Smooth muscle cell (in vitro differentiated cells): ENCODE data around the gene KPNA2. TPM values are rescaled to one million over a fixed set of nuclear protein-coding genes. Genes with fewer than 3 reads are reported as not detected.

Source experiments
- DNase-seq: peaks from one replicate; lab custom pipeline; 2025; ENCODE audit not compliant: unreplicated experiment; lab: John Stamatoyannopoulos, UW
- H2AFZ ChIP-seq: fragments of 200-600 bp; sonication (generic); 2 replicates; pipeline ENCODE4 v1.6.0; 2016; ENCODE audit warnings: antibody characterized with exemption, low read depth, mild to moderate bottlenecking
- H3F3A ChIP-seq: fragments of 200-600 bp; sonication (generic); 2 replicates; pipeline ENCODE4 v1.6.0; 2017; ENCODE audit warnings: antibody characterized with exemption, low read depth
- H3K27ac ChIP-seq: fragments of 200-600 bp; sonication (generic); 2 replicates; pipeline ENCODE4 v1.5.1; 2016; ENCODE audit warnings: low read depth, mild to moderate bottlenecking
- H3K27me3 ChIP-seq: fragments of 200-600 bp; sonication (generic); 2 replicates; pipeline ENCODE4 v1.6.1; 2016; ENCODE audit warnings: low read depth, mild to moderate bottlenecking
- H3K36me3 ChIP-seq: fragments of 200-600 bp; sonication (generic); 2 replicates; pipeline ENCODE4 v1.5.1; 2016; ENCODE audit warnings: low read depth
- H3K4me1 ChIP-seq: fragments of 200-600 bp; sonication (generic); 2 replicates; pipeline ENCODE4 v1.5.1; 2016; ENCODE audit warnings: low read depth
- H3K4me2 ChIP-seq: fragments of 200-600 bp; sonication (generic); 2 replicates; pipeline ENCODE4 v1.6.0; 2016; ENCODE audit warnings: mild to moderate bottlenecking
- H3K4me3 ChIP-seq: fragments of 200-600 bp; sonication (generic); 2 replicates; pipeline ENCODE4 v1.5.1; 2016; ENCODE audit warnings: mild to moderate bottlenecking
- H3K79me2 ChIP-seq: fragments of 200-600 bp; sonication (generic); 2 replicates; pipeline ENCODE4 v1.6.0; 2016; ENCODE audit warnings: low read depth, mild to moderate bottlenecking
- H3K9ac ChIP-seq: fragments of 200-600 bp; sonication (generic); 2 replicates; pipeline ENCODE4 v1.6.0; 2016; ENCODE audit warnings: low read depth
- H3K9me3 ChIP-seq: fragments of 200-600 bp; sonication (generic); replicated peaks from 2 replicates; pipeline ENCODE4 v1.5.1; 2016; ENCODE audit warnings: low read depth
- H4K20me1 ChIP-seq: fragments of 200-600 bp; sonication (generic); 2 replicates; pipeline ENCODE4 v1.6.0; 2016; ENCODE audit warnings: low read depth
- WGBS: methylation state at CpG from one replicate; pipeline ENCODE4 v1.1.7; 2016; ENCODE audit warnings: low lambda C conversion rate; 5-methylcytosine and 5-hydroxymethylcytosine counted together
- polyA plus RNA-seq: library from polyadenylated mRNA; unstranded; fragments of >200 nt; fragmentation: Nextera tagmentation; extraction: Ambion mirVana; gene quantifications from 2 replicates; pipeline ENCODE4 v1.2.1, GENCODE V29; 2016
- total RNA-seq: library from RNA; depleted of rRNA; stranded (reverse); fragments of >200 nt; gene quantifications from 2 replicates; pipeline ENCODE4 v1.2.3, GENCODE V29; 2014
- TF ChIP-seq, protein P1 (sequence below): fragments of 200-600 bp; sonication (generic); IDR thresholded peaks from 2 replicates; pipeline ENCODE4 v1.5.1; 2017; ENCODE audit warnings: borderline replicate concordance, mild to moderate bottlenecking, antibody characterized with exemption; ENCODE audit not compliant: insufficient read depth, poor library complexity, severe bottlenecking

The KPNA2 gene
- total and polyA plus RNA-seq, 2 experiments from 2014 or later = 84.6 to 135 TPM

DNA sequence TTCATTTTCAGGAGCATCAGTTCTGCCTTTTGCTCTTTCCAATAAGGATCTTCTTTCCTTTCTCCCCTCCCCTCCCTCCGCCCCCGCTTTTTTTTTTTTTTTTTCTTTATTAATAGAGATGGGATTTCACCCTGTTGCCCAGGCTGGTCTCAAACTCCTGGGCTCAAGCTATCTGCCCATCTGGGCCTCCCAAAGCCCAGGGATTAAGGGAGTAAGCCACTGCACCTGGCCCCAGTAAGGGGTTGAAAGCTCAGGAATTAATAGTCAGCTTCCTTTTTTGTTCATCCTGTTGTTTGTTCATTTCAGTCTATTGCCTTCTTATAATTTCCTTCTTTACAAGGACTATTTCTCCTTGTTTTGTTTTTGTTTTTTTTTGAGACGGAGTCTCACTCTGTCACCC lies 31.3 kb upstream of the KPNA2 start:
- 83% methylated on average over 3 of the region's 3 CpGs for WGBS

DNA sequence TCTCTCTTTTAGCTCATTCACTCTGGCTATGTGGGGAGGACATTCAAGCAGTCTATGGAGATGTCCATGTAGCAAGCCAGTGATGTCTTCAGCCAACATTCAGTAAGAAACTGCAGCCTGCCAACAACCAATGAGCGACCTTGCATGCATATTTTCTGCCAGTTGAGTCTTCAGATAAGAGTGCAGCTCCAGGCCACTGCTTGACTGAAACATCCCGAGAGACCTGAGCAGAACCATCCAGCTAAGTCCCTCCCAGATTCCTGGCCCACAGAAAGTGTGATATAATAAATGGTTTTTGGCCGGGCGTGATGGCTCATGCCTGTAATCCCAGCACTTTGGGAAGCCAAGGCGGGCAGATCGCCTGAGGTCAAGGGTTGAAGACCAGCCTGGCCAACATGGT lies 28.7 kb upstream of the KPNA2 start:
- Histone ChIP-seq H3K27me3 (no peaks in the 10 kb centered on the region), H2AFZ (no peak overlapping the region), H3K4me3 (no peak overlapping the region), H3K36me3 (no peaks in the 10 kb centered on the region), H3K9me3 (no peaks in the 10 kb centered on the region), H3K9ac (no peak overlapping the region), H3F3A (no peaks in the 10 kb centered on the region), H3K4me1 (no peaks in the 10 kb centered on the region), H3K4me2 (no peak overlapping the region), H4K20me1 (no peaks in the 10 kb centered on the region), H3K27ac (no peak overlapping the region), H3K79me2 (no peaks in the 10 kb centered on the region)
- TF ChIP-seq, protein P1, sequence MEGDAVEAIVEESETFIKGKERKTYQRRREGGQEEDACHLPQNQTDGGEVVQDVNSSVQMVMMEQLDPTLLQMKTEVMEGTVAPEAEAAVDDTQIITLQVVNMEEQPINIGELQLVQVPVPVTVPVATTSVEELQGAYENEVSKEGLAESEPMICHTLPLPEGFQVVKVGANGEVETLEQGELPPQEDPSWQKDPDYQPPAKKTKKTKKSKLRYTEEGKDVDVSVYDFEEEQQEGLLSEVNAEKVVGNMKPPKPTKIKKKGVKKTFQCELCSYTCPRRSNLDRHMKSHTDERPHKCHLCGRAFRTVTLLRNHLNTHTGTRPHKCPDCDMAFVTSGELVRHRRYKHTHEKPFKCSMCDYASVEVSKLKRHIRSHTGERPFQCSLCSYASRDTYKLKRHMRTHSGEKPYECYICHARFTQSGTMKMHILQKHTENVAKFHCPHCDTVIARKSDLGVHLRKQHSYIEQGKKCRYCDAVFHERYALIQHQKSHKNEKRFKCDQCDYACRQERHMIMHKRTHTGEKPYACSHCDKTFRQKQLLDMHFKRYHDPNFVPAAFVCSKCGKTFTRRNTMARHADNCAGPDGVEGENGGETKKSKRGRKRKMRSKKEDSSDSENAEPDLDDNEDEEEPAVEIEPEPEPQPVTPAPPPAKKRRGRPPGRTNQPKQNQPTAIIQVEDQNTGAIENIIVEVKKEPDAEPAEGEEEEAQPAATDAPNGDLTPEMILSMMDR = no peak
- DNase-seq = no peak
- WGBS = 89% methylated on average over 6 of the region's 6 CpGs

More for the DNA sequence above, 31.3 kb upstream of the KPNA2 start:
- no peaks in the 10 kb centered on the region for H3K79me2 ChIP-seq
- DNase-seq = no peak
- no peak overlapping the region for H3K4me2 ChIP-seq
- H3K27me3 ChIP-seq = no peaks in the 10 kb centered on the region
- no peaks in the 10 kb centered on the region for H3F3A ChIP-seq
- H3K4me1 ChIP-seq = no peaks in the 10 kb centered on the region
- no peaks in the 10 kb centered on the region for H4K20me1 ChIP-seq
- H3K4me3 ChIP-seq = no peak overlapping the region
- no peak overlapping the region for H2AFZ ChIP-seq
- TF ChIP-seq, protein P1 = no peak
- H3K36me3 ChIP-seq = no peaks in the 10 kb centered on the region
- no peak overlapping the region for H3K9ac ChIP-seq
- H3K27ac ChIP-seq = no peak overlapping the region
- H3K9me3 ChIP-seq = no peaks in the 10 kb centered on the region

DNA sequence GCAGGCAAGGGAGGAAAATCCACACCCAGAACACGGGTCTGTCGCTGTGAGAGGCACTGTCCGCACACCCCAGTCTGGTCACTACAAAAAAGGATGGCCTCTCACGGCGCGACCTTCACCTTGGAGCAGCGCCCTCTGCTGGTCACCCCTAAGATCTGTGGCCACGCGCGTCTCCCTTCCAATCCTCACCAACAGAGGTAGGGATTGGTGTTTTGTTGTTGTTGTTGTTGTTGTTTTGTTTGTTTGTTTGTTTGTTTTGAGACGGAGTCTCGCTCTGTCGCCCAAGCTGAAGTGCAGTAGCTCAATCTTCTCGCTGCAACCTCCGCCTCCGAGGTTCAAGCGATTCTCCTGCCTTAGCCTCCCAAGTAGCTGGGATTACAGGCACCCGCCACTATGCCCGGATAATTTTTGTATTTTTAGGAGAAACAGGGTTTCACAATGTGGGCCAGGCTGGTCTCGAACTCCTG lies 24.3 kb upstream of the KPNA2 start:
- Histone ChIP-seq H2AFZ (no peak overlapping the region), H3K79me2 (no peaks in the 10 kb centered on the region), H3K36me3 (no peaks in the 10 kb centered on the region), H3K4me1 (no peaks in the 10 kb centered on the region), H3K9me3 (no peaks in the 10 kb centered on the region), H3K4me2 (peak overlapping the region; percentile 28), H3K4me3 (no peak overlapping the region), H4K20me1 (no peaks in the 10 kb centered on the region), H3F3A (no peaks in the 10 kb centered on the region), H3K27ac (no peak overlapping the region), H3K27me3 (no peaks in the 10 kb centered on the region), H3K9ac (no peak overlapping the region)
- WGBS = 36% methylated on average over 20 of the region's 20 CpGs
- TF ChIP-seq, protein P1 = peak; percentile 66
- DNase-seq = no peak

DNA sequence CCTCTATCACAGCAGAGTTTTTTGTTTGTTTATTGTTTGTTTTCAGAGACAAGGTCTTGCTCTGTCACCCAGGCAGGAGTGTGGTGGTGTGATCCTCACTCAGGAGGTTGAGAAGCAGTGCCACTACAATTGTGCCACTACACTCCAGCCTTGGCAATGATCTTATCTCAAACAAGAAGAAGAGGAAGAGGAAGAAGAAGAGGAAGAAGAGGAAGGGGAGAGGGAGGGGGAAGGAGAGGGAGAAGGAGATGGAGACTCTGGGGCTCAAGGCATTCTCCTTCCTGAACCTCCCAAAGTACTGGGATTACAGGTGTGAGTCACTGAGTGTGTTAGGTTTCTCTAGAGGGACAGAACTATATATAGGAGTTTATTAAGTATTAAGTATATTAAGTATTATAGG lies 22.1 kb upstream of the KPNA2 start:
- H3K27ac ChIP-seq = no peak overlapping the region
- TF ChIP-seq, protein P1 = no peak

More for the DNA sequence above, 22.1 kb upstream of the KPNA2 start:
- no peaks in the 10 kb centered on the region for H3K79me2 ChIP-seq
- no peak overlapping the region for H3K4me2 ChIP-seq
- no peaks in the 10 kb centered on the region for H4K20me1 ChIP-seq
- H3K4me3 ChIP-seq = no peak overlapping the region
- H2AFZ ChIP-seq = no peak overlapping the region
- no peaks in the 10 kb centered on the region for H3K36me3 ChIP-seq
- no peaks in the 10 kb centered on the region for H3K9me3 ChIP-seq
- no peaks in the 10 kb centered on the region for H3K27me3 ChIP-seq
- no peak for DNase-seq
- H3K4me1 ChIP-seq = no peaks in the 10 kb centered on the region
- H3K9ac ChIP-seq = no peak overlapping the region
- no peaks in the 10 kb centered on the region for H3F3A ChIP-seq
